Mesendoderm (in vitro differentiated cells): ENCODE data around the gene PKD1L1.

ENCODE experiments used
- DNase-seq: peaks from one replicate; pipeline ENCODE4 v3.0.0; 2013
- H2AK5ac ChIP-seq: 2 replicates; pipeline ENCODE4 v1.6.1; 2013; ENCODE audit warnings: low read length, inconsistent platforms
- H2BK120ac ChIP-seq: 2 replicates; pipeline ENCODE4 v1.6.1; 2013; ENCODE audit warnings: low read depth, mild to moderate bottlenecking, low read length, moderate library complexity, mixed read lengths
- H2BK15ac ChIP-seq: replicated peaks from 2 replicates; pipeline ENCODE4 v1.6.1; 2013; ENCODE audit warnings: low read depth, mild to moderate bottlenecking, moderate library complexity
- H2BK5ac ChIP-seq: 2 replicates; pipeline ENCODE4 v1.6.1; 2013; ENCODE audit warnings: low read length, inconsistent platforms
- H3K18ac ChIP-seq: 2 replicates; pipeline ENCODE4 v1.6.1; 2013; ENCODE audit warnings: mild to moderate bottlenecking, low read length, mixed read lengths
- H3K23ac ChIP-seq: one replicate; pipeline ENCODE4 v1.6.1; 2013; ENCODE audit warnings: low read length
- H3K27ac ChIP-seq: 2 replicates; pipeline ENCODE4 v1.5.1; 2013; ENCODE audit warnings: low read depth, mild to moderate bottlenecking, inconsistent platforms, low read length, moderate library complexity
- H3K27me3 ChIP-seq: 2 replicates; pipeline ENCODE4 v1.6.1; 2013; ENCODE audit warnings: low read length, control low read depth, mild to moderate bottlenecking, inconsistent platforms; ENCODE audit not compliant: insufficient read depth, poor library complexity
- H3K36me3 ChIP-seq: 2 replicates; pipeline ENCODE4 v1.6.1; 2013; ENCODE audit warnings: low read length, inconsistent platforms; ENCODE audit not compliant: control insufficient read depth, insufficient read depth
- H3K4ac ChIP-seq: one replicate; pipeline ENCODE4 v1.6.1; 2013; ENCODE audit warnings: low read depth, mild to moderate bottlenecking, low read length, moderate library complexity
- H3K4me1 ChIP-seq: 2 replicates; pipeline ENCODE4 v1.6.1; 2013; ENCODE audit warnings: low read depth, low read length, inconsistent platforms; ENCODE audit not compliant: control insufficient read depth
- H3K4me2 ChIP-seq: 2 replicates; pipeline ENCODE4 v1.6.1; 2013; ENCODE audit warnings: low read length
- H3K4me3 ChIP-seq: 2 replicates; pipeline ENCODE4 v1.5.1; 2013; ENCODE audit warnings: mild to moderate bottlenecking, low read length
- H3K56ac ChIP-seq: one replicate; pipeline ENCODE4 v1.6.1; 2013; ENCODE audit warnings: low read length
- H3K79me1 ChIP-seq: 2 replicates; pipeline ENCODE4 v1.6.1; 2013; ENCODE audit warnings: low read length, inconsistent platforms
- H3K79me2 ChIP-seq: 2 replicates; pipeline ENCODE4 v1.6.1; 2013; ENCODE audit warnings: mild to moderate bottlenecking, low read length; ENCODE audit not compliant: control insufficient read depth, insufficient read depth
- H3K9ac ChIP-seq: 2 replicates; pipeline ENCODE4 v1.6.1; 2013; ENCODE audit warnings: low read length, inconsistent platforms
- H4K5ac ChIP-seq: one replicate; pipeline ENCODE4 v1.6.1; 2013; ENCODE audit warnings: low read length
- H4K8ac ChIP-seq: one replicate; pipeline ENCODE4 v1.6.1; 2013; ENCODE audit warnings: low read depth, mild to moderate bottlenecking, control low read depth, low read length, moderate library complexity
- WGBS: extraction: QIAGEN DNeasy Blood & Tissue Kit; methylation state at CpG from one replicate; pipeline ENCODE4 v1.1.7; 2013; ENCODE audit warnings: low lambda C conversion rate, missing lambda C conversion rate; ENCODE audit not compliant: insufficient coverage; ENCODE audit errors: extremely low coverage; 5-methylcytosine and 5-hydroxymethylcytosine counted together

PKD1L1 gene

DNA sequence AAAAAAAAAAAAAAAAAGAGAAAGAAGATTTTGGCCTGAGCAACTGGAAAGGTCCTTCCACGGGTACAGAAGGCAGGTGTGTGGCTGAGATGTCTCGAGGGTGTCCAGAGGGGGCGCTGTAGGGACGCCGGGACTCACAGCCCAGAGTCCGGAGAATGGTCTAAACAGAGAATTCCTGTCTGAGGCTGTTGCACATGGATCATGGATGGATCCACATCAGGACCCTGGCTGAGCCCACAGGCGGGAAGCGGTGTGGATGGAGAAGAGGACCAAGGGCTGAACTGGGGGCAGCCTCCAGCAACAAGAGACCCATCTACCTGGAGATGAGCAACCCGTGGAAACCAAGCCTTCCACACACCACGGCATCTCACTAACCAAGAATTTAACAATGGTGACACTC, 55.0 kb downstream of the PKD1L1 start:
- Histone ChIP-seq H3K27ac (no peak overlapping the region), H3K4me2 (no peak overlapping the region), H3K9ac (no peak overlapping the region), H2BK15ac (no peak overlapping the region), H4K5ac (no peak overlapping the region), H3K23ac (no peak overlapping the region), H3K4ac (no peak overlapping the region), H2BK5ac (no peak overlapping the region), H2AK5ac (no peak overlapping the region), H4K8ac (no peak overlapping the region), H3K18ac (no peak overlapping the region), H3K36me3 (no peaks in the 10 kb centered on the region), H3K4me3 (no peak overlapping the region), H3K4me1 (peaks cover 10% of the 10 kb centered on the region), H3K79me1 (no peaks in the 10 kb centered on the region), H3K56ac (no peak overlapping the region), H3K79me2 (no peaks in the 10 kb centered on the region), H3K27me3 (no peaks in the 10 kb centered on the region), H2BK120ac (no peak overlapping the region)
- no CpG with 5 or more reads among the region's 10 CpGs for WGBS
- DNase-seq: peak; percentile 64

- H3K9ac ChIP-seq: no peak overlapping the region
- no peaks in the 10 kb centered on the region for H3K79me1 ChIP-seq
- no peaks in the 10 kb centered on the region for H3K4me1 ChIP-seq
- H2AK5ac ChIP-seq: no peak overlapping the region
- H3K36me3 ChIP-seq: no peaks in the 10 kb centered on the region
- no peak overlapping the region for H2BK5ac ChIP-seq
- no CpG with 5 or more reads among the region's 9 CpGs for WGBS
- no peak overlapping the region for H3K4ac ChIP-seq
- H3K4me3 ChIP-seq: no peak overlapping the region
- H4K8ac ChIP-seq: no peak overlapping the region
- H3K23ac ChIP-seq: no peak overlapping the region
- no peak overlapping the region for H3K4me2 ChIP-seq
- no peak overlapping the region for H4K5ac ChIP-seq
- H3K56ac ChIP-seq: no peak overlapping the region
- no peaks in the 10 kb centered on the region for H3K27me3 ChIP-seq
- no peak overlapping the region for H3K18ac ChIP-seq
- H3K27ac ChIP-seq: no peak overlapping the region
- H2BK15ac ChIP-seq: no peak overlapping the region
- H3K79me2 ChIP-seq: no peaks in the 10 kb centered on the region
- DNase-seq: no peak
- H2BK120ac ChIP-seq: no peak overlapping the region
Measured at GRCh38 chr7:47890606-47891005, 57.7 kb downstream of the PKD1L1 start.

- Histone ChIP-seq H3K56ac (no peak overlapping the region), H3K4me1 (no peaks in the 10 kb centered on the region), H3K4me2 (no peak overlapping the region), H3K4me3 (no peak overlapping the region), H3K23ac (no peak overlapping the region), H2BK5ac (no peak overlapping the region), H3K79me2 (no peaks in the 10 kb centered on the region), H3K18ac (no peak overlapping the region), H3K27ac (no peak overlapping the region), H2BK120ac (no peak overlapping the region), H3K9ac (no peak overlapping the region), H2AK5ac (no peak overlapping the region), H4K5ac (no peak overlapping the region), H3K36me3 (no peaks in the 10 kb centered on the region), H3K79me1 (no peaks in the 10 kb centered on the region), H4K8ac (no peak overlapping the region), H3K4ac (no peak overlapping the region), H3K27me3 (no peaks in the 10 kb centered on the region), H2BK15ac (no peak overlapping the region)
- WGBS: no CpG with 5 or more reads among the region's 8 CpGs
- no peak for DNase-seq
Measured at GRCh38 chr7:47890125-47890524, 58.1 kb downstream of the PKD1L1 start.

- no peak overlapping the region for H2BK5ac ChIP-seq
- H2BK120ac ChIP-seq: no peak overlapping the region
- no peaks in the 10 kb centered on the region for H3K79me1 ChIP-seq
- H3K23ac ChIP-seq: no peak overlapping the region
- H3K79me2 ChIP-seq: no peaks in the 10 kb centered on the region
- no peak overlapping the region for H3K4ac ChIP-seq
- no peak overlapping the region for H4K5ac ChIP-seq
- no peak for DNase-seq
- H2AK5ac ChIP-seq: no peak overlapping the region
- H2BK15ac ChIP-seq: no peak overlapping the region
- no peaks in the 10 kb centered on the region for H3K36me3 ChIP-seq
- H3K27me3 ChIP-seq: no peaks in the 10 kb centered on the region
- WGBS: no CpG with 5 or more reads among the region's 7 CpGs
- H3K56ac ChIP-seq: no peak overlapping the region
- no peak overlapping the region for H3K4me3 ChIP-seq
- H3K4me1 ChIP-seq: no peaks in the 10 kb centered on the region
- H3K27ac ChIP-seq: no peak overlapping the region
- H3K18ac ChIP-seq: no peak overlapping the region
- no peak overlapping the region for H4K8ac ChIP-seq
- no peak overlapping the region for H3K9ac ChIP-seq
- H3K4me2 ChIP-seq: no peak overlapping the region
Measured at GRCh38 chr7:47889723-47890122, 58.5 kb downstream of the PKD1L1 start.

GRCh38 chr7:47888371-47889265, 59.6 kb downstream of the PKD1L1 start:
- H3K4ac ChIP-seq: no peak overlapping the region
- no peak overlapping the region for H3K9ac ChIP-seq
- no CpG with 5 or more reads among the region's 18 CpGs for WGBS
- no peak overlapping the region for H2AK5ac ChIP-seq
- H3K18ac ChIP-seq: no peak overlapping the region
- no peak for DNase-seq
- no peaks in the 10 kb centered on the region for H3K79me1 ChIP-seq
- H3K4me3 ChIP-seq: no peak overlapping the region
- H3K56ac ChIP-seq: no peak overlapping the region
- no peak overlapping the region for H4K8ac ChIP-seq
- no peaks in the 10 kb centered on the region for H3K4me1 ChIP-seq
- H3K79me2 ChIP-seq: no peaks in the 10 kb centered on the region
- no peak overlapping the region for H2BK15ac ChIP-seq
- H3K23ac ChIP-seq: no peak overlapping the region
- H4K5ac ChIP-seq: no peak overlapping the region
- no peak overlapping the region for H2BK5ac ChIP-seq
- H3K27me3 ChIP-seq: no peaks in the 10 kb centered on the region
- no peak overlapping the region for H3K27ac ChIP-seq
- H3K4me2 ChIP-seq: no peak overlapping the region
- no peak overlapping the region for H2BK120ac ChIP-seq
- H3K36me3 ChIP-seq: no peaks in the 10 kb centered on the region
